Measurements from ENCODE around the gene ITGA6. TPM values are rescaled to one million over a fixed set of nuclear protein-coding genes. Genes with fewer than 3 reads are reported as not detected.

The ITGA6 gene
- total RNA-seq, 1 experiment from 2014 or later = 0.37 TPM

- Histone ChIP-seq H3K27me3 (ENCODE audit: low read length) (no peaks in the 10 kb centered on the region), H3K9me2 (replicated peaks; ENCODE audit: insufficient read depth, low read length) (no peaks in the 10 kb centered on the region), H3K9me3 (ENCODE audit: low read length) (no peaks in the 10 kb centered on the region; the same call in 1 of the 2 replicates), H2AFZ (ENCODE audit: low read length) (no peak overlapping the region), H3K9ac (ENCODE audit: low read length) (no peak overlapping the region), H3K4me2 (ENCODE audit: low read depth, low read length, poor library complexity, severe bottlenecking) (no peak overlapping the region), H3K4me1 (ENCODE audit: low read length) (peaks cover 16% of the 10 kb centered on the region), H3K27ac (ENCODE audit: low read length) (no peak overlapping the region), H3K36me3 (ENCODE audit: insufficient read depth, low read length) (peaks cover 22% of the 10 kb centered on the region), H3K4me3 (ENCODE audit: low read length) (no peak overlapping the region), H3K79me2 (ENCODE audit: low read length) (peaks cover 85% of the 10 kb centered on the region), H4K20me1 (ENCODE audit: insufficient read depth, low read depth, low read length) (no peaks in the 10 kb centered on the region)
- no peak for DNase-seq
Measured at GRCh38 chr2:172551271-172551670, 123.9 kb downstream of the ITGA6 start.

GRCh38 chr2:172552547-172553291 is 125.3 kb downstream of the ITGA6 start:
- no peak for DNase-seq

GRCh38 chr2:172554352-172555271 is 127.2 kb downstream of the ITGA6 start:
- Histone ChIP-seq H2AFZ (ENCODE audit: low read length) (peak overlapping the region; percentile 76), H3K9me3 (ENCODE audit: low read length) (no peaks in the 10 kb centered on the region), H3K9ac (ENCODE audit: low read length) (peak overlapping the region; percentile 83), H3K4me2 (ENCODE audit: low read depth, low read length, poor library complexity, severe bottlenecking) (peak overlapping the region; percentile 89), H3K4me3 (ENCODE audit: low read length) (peak overlapping the region; percentile 83), H3K4me1 (ENCODE audit: low read length) (peaks cover 33% of the 10 kb centered on the region), H3K27me3 (ENCODE audit: low read length) (no peaks in the 10 kb centered on the region), H3K27ac (ENCODE audit: low read length) (peak overlapping the region; percentile 68), H3K79me2 (ENCODE audit: low read length) (peaks cover 93% of the 10 kb centered on the region), H4K20me1 (ENCODE audit: insufficient read depth, low read depth, low read length) (no peaks in the 10 kb centered on the region), H3K36me3 (ENCODE audit: insufficient read depth, low read length) (peaks cover 13% of the 10 kb centered on the region), H3K9me2 (replicated peaks; ENCODE audit: insufficient read depth, low read length) (no peaks in the 10 kb centered on the region)
- peak; percentile 80 for DNase-seq

More at GRCh38 chr2:172552547-172553291, 125.3 kb downstream of the ITGA6 start:
- Histone ChIP-seq H3K4me1 (ENCODE audit: low read length) (peaks cover 24% of the 10 kb centered on the region), H2AFZ (ENCODE audit: low read length) (no peak overlapping the region), H3K9me3 (ENCODE audit: low read length) (no peaks in the 10 kb centered on the region; the same call in 1 of the 2 replicates), H3K27me3 (ENCODE audit: low read length) (no peaks in the 10 kb centered on the region), H3K9me2 (replicated peaks; ENCODE audit: insufficient read depth, low read length) (no peaks in the 10 kb centered on the region), H3K36me3 (ENCODE audit: insufficient read depth, low read length) (peaks cover 18% of the 10 kb centered on the region), H3K79me2 (ENCODE audit: low read length) (peaks cover 93% of the 10 kb centered on the region), H3K4me2 (ENCODE audit: low read depth, low read length, poor library complexity, severe bottlenecking) (no peak overlapping the region), H3K27ac (ENCODE audit: low read length) (no peak overlapping the region), H3K9ac (ENCODE audit: low read length) (no peak overlapping the region), H3K4me3 (ENCODE audit: low read length) (no peak overlapping the region), H4K20me1 (ENCODE audit: insufficient read depth, low read depth, low read length) (no peaks in the 10 kb centered on the region)

- Histone ChIP-seq H3K79me2 (ENCODE audit: low read length) (peaks cover 91% of the 10 kb centered on the region), H3K4me3 (ENCODE audit: low read length) (peak overlapping the region; percentile 83), H2AFZ (ENCODE audit: low read length) (peak overlapping the region; percentile 76), H3K9me2 (replicated peaks; ENCODE audit: insufficient read depth, low read length) (no peaks in the 10 kb centered on the region), H3K27me3 (ENCODE audit: low read length) (no peaks in the 10 kb centered on the region), H3K36me3 (ENCODE audit: insufficient read depth, low read length) (peaks cover 9% of the 10 kb centered on the region), H3K4me1 (ENCODE audit: low read length) (peaks cover 33% of the 10 kb centered on the region), H3K4me2 (ENCODE audit: low read depth, low read length, poor library complexity, severe bottlenecking) (peak overlapping the region; percentile 89), H3K27ac (ENCODE audit: low read length) (peak overlapping the region; percentile 68), H4K20me1 (ENCODE audit: insufficient read depth, low read depth, low read length) (no peaks in the 10 kb centered on the region), H3K9ac (ENCODE audit: low read length) (peak overlapping the region; percentile 83), H3K9me3 (ENCODE audit: low read length) (no peaks in the 10 kb centered on the region)
- no peak for DNase-seq
Measured at GRCh38 chr2:172555272-172555521, 127.8 kb downstream of the ITGA6 start.

Other genes with a start within 250 kb of the ITGA6 start
- 70.2 and 130 TPM in 2 replicates for gene PDK1, start 128.5 kb downstream of the ITGA6 start, total RNA-seq (2014; rRNA removed; shearing (Covaris generic); ENCODE audit: low replicate concordance)